A673 (cell line): ENCODE results near the gene LSM4. TPM values are rescaled to one million over a fixed set of nuclear protein-coding genes. Genes with fewer than 3 reads are reported as not detected.
"Not testable (repeated sequence)": the region's sequence is repeated elsewhere in the genome, so short reads cannot be mapped to it uniquely, and the experiment has no call there.

Experiments
- BruUV-seq: library from RNA; stranded (reverse); fragments of 400-500 nt; replicated peaks from 2 replicates; lab custom pipeline; 2021; lab: Mats Ljungman, UMichigan
- CTCF ChIA-PET: fragments of 300-600 bp; sonication (Branson Sonifier 250); formaldehyde crosslinking; loops from one replicate; lab custom pipeline; 2022; ENCODE audit warnings: antibody characterized with exemption; lab: Charles Lee
- POLR2A ChIA-PET: fragments of 300-600 bp; sonication (Branson Sonifier 250); formaldehyde crosslinking; loops from one replicate; lab custom pipeline; 2022; ENCODE audit warnings: antibody characterized with exemption; ENCODE audit not compliant: low non-redundant PET; lab: Charles Lee
- DNase-seq: peaks from one replicate; pipeline ENCODE4 v3.0.0-alpha.2; 2015; ENCODE audit warnings: low spot score
- H3K27ac ChIP-seq: fragments of 200-600 bp; sonication (generic); 2 replicates; pipeline ENCODE4 v1.5.1; 2016; ENCODE audit warnings: mixed run types, low read depth, mild to moderate bottlenecking, mixed read lengths, antibody characterized with exemption, low read length; ENCODE audit not compliant: poor library complexity, severe bottlenecking
- H3K27me3 ChIP-seq: fragments of 200-600 bp; sonication (generic); replicated peaks from 2 replicates; pipeline ENCODE4 v1.6.1; 2017; ENCODE audit warnings: mixed run types, low read depth, mild to moderate bottlenecking, mixed read lengths, antibody characterized with exemption, low read length; ENCODE audit not compliant: insufficient read depth, poor library complexity
- H3K36me3 ChIP-seq: fragments of 200-600 bp; sonication (generic); 2 replicates; pipeline ENCODE4 v1.6.1; 2016; ENCODE audit warnings: mixed run types, mild to moderate bottlenecking, mixed read lengths, antibody characterized with exemption, low read length; ENCODE audit not compliant: insufficient read depth, poor library complexity, severe bottlenecking
- H3K4me1 ChIP-seq: fragments of 200-600 bp; sonication (generic); 2 replicates; pipeline ENCODE4 v1.6.1; 2017; ENCODE audit warnings: mixed run types, mild to moderate bottlenecking, mixed read lengths, antibody characterized with exemption, low read length; ENCODE audit not compliant: insufficient read depth, poor library complexity, severe bottlenecking
- H3K4me3 ChIP-seq: fragments of 200-600 bp; sonication (generic); 2 replicates; pipeline ENCODE4 v1.5.1; 2016; ENCODE audit warnings: low read depth, mixed run types, mild to moderate bottlenecking, mixed read lengths, low read length; ENCODE audit not compliant: poor library complexity, severe bottlenecking
- H3K9me3 ChIP-seq: fragments of 200-600 bp; sonication (generic); 2 replicates; pipeline ENCODE4 v1.6.1; 2016; ENCODE audit warnings: mixed run types, low read depth, mild to moderate bottlenecking, mixed read lengths, antibody characterized with exemption, low read length; ENCODE audit not compliant: poor library complexity, severe bottlenecking
- EZH2 ChIP-seq: fragments of 200-600 bp; sonication (generic); IDR thresholded peaks from 2 replicates; pipeline ENCODE4 v1.6.1; 2017; ENCODE audit warnings: borderline replicate concordance, low read depth, mild to moderate bottlenecking, mixed read lengths, antibody characterized with exemption, low read length; ENCODE audit not compliant: poor library complexity, severe bottlenecking
- intact Hi-C: fragments of 100-400 bp; cut with micrococcal nuclease; formaldehyde crosslinking; loops from one replicate; pipeline ENCODE4 v1.10.0; 2022; ENCODE audit not compliant: unreplicated experiment
- total RNA-seq: library from RNA; stranded (reverse); gene quantifications from 2 replicates; pipeline ENCODE4 v1.2.3, GENCODE V29; 2021
- TF ChIP-seq, protein P1 (sequence below): fragments of 300-800, 200-600 bp; sonication (generic); conservative IDR thresholded peaks from 2 replicates; pipeline ENCODE4 v1.5.1; 2017; ENCODE audit warnings: low read depth, mild to moderate bottlenecking, antibody characterized with exemption, low read length, moderate library complexity, mixed read lengths

Gene LSM4
- total RNA-seq, 1 experiment from 2014 or later: 252 TPM

DNA sequence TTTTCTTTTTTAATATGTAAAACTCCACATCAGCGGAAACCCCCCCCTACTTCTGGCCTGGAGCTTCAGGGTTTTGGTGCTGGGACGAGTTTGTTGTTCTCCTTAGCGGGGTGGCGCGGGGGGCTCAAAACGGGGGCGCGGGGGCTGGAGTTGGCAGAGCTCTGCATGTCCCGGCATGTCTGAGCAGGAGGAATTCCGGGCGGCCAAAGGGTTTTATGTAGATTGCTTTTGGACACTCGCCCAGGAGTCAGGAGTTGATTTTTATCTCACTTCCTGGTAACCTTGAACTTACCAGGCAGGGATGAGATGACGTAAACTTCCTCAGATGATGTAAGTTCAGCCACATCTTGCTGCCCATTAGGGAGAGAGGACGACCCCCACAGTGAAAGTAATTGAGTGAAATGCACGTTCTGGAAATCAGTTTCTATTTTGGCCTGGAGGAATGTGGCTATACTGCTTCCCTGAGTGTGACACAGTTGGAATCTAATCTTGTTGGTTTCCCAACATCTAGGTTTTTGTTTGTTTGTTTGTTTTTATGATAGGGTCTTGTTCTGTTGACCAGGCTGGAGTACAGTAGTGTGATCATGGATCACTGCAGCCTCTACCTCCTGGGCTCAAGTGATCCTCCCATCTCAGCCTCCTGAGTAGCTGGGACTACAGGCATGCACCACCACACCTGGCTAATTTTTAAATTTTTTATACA lies 42.1 kb upstream of the LSM4 start:
- Histone ChIP-seq H3K9me3 (no peaks in the 10 kb centered on the region), H3K36me3 (no peaks in the 10 kb centered on the region), H3K4me1 (peaks cover 39% of the 10 kb centered on the region), H3K27me3 (no peaks in the 10 kb centered on the region), H3K4me3 (peak overlapping the region; percentile 4), H3K27ac (peak overlapping the region; percentile 94)
- ChIA-PET POLR2A (interaction anchor here (0.6 to 1.2 kb wide), 3 partner anchors 84 to 422 kb away, joined by 4 to 11 read pairs (median 5); partner anchors contain the start of gene JUND), CTCF (interaction anchor here (0.6 to 1.0 kb wide), 3 partner anchors 23 to 464 kb away, joined by 3 to 7 read pairs (median 6); no protein-coding TSS in a partner anchor)
- intact Hi-C loops: no loop called here
- TSS peak; percentile 96 for BruUV-seq
- TF ChIP-seq, protein P1, sequence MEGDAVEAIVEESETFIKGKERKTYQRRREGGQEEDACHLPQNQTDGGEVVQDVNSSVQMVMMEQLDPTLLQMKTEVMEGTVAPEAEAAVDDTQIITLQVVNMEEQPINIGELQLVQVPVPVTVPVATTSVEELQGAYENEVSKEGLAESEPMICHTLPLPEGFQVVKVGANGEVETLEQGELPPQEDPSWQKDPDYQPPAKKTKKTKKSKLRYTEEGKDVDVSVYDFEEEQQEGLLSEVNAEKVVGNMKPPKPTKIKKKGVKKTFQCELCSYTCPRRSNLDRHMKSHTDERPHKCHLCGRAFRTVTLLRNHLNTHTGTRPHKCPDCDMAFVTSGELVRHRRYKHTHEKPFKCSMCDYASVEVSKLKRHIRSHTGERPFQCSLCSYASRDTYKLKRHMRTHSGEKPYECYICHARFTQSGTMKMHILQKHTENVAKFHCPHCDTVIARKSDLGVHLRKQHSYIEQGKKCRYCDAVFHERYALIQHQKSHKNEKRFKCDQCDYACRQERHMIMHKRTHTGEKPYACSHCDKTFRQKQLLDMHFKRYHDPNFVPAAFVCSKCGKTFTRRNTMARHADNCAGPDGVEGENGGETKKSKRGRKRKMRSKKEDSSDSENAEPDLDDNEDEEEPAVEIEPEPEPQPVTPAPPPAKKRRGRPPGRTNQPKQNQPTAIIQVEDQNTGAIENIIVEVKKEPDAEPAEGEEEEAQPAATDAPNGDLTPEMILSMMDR: no peak
- TF ChIP-seq EZH2: no peak
- peak; percentile 96 for DNase-seq

DNA sequence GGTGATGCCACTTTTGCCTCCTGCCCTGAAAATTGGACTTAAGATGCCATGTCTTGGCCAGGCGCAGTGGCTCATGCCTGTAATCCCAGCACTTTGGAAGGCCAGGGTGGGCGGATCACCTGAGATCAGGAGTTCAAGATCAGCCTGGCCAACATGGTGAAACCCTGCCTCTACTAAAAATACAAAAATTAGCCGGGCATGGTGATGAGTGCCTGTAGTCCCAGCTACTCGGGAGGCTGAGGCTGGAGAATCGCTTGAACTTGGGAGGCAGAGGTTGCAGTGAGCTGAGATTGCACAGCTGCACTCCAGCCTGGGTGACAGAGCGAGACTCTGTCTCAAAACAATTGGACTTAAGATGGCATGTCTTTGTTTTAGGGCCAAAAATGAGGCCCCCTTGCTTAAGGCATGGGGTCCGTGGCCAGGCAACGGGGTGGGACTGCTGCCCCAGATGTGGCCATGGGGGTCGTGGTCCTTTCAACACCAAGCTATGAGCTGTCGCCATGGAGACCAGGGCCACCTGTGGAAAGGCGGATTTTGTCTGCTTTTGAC lies 41.5 kb upstream of the LSM4 start:
- POLR2A ChIA-PET: interaction anchor here (0.6 to 1.2 kb wide), 2 partner anchors 83 to 421 kb away, joined by 5 to 11 read pairs; partner anchors contain the start of gene JUND
- intact Hi-C loops, H3K36me3 ChIP-seq, H3K9me3 ChIP-seq, DNase-seq, H3K27me3 ChIP-seq: not testable (repeated sequence)
- BruUV-seq: TSS peak; percentile 95
- H3K4me3 ChIP-seq: peak overlapping the region; percentile 4
- H3K27ac ChIP-seq: peak overlapping the region; percentile 94
- H3K4me1 ChIP-seq: peaks cover 34% of the 10 kb centered on the region
- CTCF ChIA-PET: interaction anchor here (1.0 kb wide), 1 partner anchor 24 kb away, joined by 7 read pairs; no protein-coding TSS in a partner anchor

DNA sequence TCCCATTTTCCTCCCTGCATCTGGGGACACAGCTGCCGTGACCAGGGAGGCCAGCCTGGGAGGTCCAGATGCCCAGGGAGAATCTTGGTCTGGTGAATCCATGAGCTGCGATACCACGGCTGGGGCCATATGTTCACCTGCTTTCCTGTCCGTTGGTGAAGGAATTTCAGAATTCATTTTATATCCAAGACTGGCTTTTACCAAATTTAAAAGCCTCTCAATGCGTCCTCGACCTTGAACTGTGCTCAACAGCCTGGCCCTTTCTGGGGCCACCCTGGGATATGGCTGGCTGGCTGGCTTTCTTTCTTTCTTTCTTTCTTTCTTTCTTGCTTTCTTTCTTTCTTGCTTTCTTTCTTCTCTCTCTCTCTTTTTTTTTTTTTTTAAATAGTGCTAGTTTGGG lies 40.9 kb upstream of the LSM4 start:
- no peaks in the 10 kb centered on the region for H3K27me3 ChIP-seq
- POLR2A ChIA-PET: interaction anchor here (1.2 kb wide), 1 partner anchor 83 kb away, joined by 11 read pairs; the partner anchor contains the start of gene JUND

More for the DNA sequence above, 40.9 kb upstream of the LSM4 start:
- Histone ChIP-seq H3K36me3 (no peaks in the 10 kb centered on the region), H3K4me1 (peaks cover 29% of the 10 kb centered on the region), H3K9me3 (no peaks in the 10 kb centered on the region), H3K27ac (peak overlapping the region; percentile 94), H3K4me3 (no peak overlapping the region)
- no TSS peak for BruUV-seq
- intact Hi-C loops: no loop called here
- TF ChIP-seq, protein P1: no peak
- TF ChIP-seq EZH2: no peak
- DNase-seq: no peak
- CTCF ChIA-PET: no interaction called here
